ENCODE results near the gene GLT8D2. TPM values are rescaled to one million over a fixed set of nuclear protein-coding genes. Genes with fewer than 3 reads are reported as not detected.

The GLT8D2 gene
- polyA plus RNA-seq, 3 donors, result not detected

GRCh38 chr12:104025771-104026170, 24.2 kb downstream of the GLT8D2 start:
- H3K36me3 Mint-ChIP-seq, result no peaks in the 10 kb centered on the region
- H3K4me1 ChIP-seq (ENCODE audit: control insufficient read depth in 1 of 2, insufficient read depth in 2 of 2, low read length in 2 of 2), result no peaks in the 10 kb centered on the region
- 79% methylated on average over 2 of the region's 2 CpGs for WGBS (ENCODE audit: insufficient coverage)
- no peak overlapping the region for H2AFZ ChIP-seq (ENCODE audit: insufficient read depth, low read depth, low read length, poor library complexity, severe bottlenecking)
- H4K20me1 ChIP-seq (ENCODE audit: insufficient read depth, low read length), result no peaks in the 10 kb centered on the region
- H3K9me3 Mint-ChIP-seq, result peaks cover 2 to 12% (median 8%) of the 10 kb centered on the region in 7 donors
- intact Hi-C loops (cut with micrococcal nuclease), result no loop called here
- TF ChIP-seq, protein P1, sequence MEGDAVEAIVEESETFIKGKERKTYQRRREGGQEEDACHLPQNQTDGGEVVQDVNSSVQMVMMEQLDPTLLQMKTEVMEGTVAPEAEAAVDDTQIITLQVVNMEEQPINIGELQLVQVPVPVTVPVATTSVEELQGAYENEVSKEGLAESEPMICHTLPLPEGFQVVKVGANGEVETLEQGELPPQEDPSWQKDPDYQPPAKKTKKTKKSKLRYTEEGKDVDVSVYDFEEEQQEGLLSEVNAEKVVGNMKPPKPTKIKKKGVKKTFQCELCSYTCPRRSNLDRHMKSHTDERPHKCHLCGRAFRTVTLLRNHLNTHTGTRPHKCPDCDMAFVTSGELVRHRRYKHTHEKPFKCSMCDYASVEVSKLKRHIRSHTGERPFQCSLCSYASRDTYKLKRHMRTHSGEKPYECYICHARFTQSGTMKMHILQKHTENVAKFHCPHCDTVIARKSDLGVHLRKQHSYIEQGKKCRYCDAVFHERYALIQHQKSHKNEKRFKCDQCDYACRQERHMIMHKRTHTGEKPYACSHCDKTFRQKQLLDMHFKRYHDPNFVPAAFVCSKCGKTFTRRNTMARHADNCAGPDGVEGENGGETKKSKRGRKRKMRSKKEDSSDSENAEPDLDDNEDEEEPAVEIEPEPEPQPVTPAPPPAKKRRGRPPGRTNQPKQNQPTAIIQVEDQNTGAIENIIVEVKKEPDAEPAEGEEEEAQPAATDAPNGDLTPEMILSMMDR (IDR thresholded peaks at IDR 0.05), result no peak
- H3K4me2 ChIP-seq (replicated peaks; ENCODE audit: extremely low read depth, low read length, poor library complexity, severe bottlenecking), result no peak overlapping the region
- H3K4me3 Mint-ChIP-seq, result no peak overlapping the region
- no peaks in the 10 kb centered on the region for H3K27me3 ChIP-seq (ENCODE audit: control insufficient read depth in 2 of 2, insufficient read depth in 2 of 2, low read length in 2 of 2)
- no peaks in the 10 kb centered on the region for H3K4me1 Mint-ChIP-seq
- H3K27ac Mint-ChIP-seq, result no peak overlapping the region
- no peak for DNase-seq
- H3K9ac ChIP-seq (ENCODE audit: insufficient read depth, low read length, poor library complexity, severe bottlenecking), result no peak overlapping the region
- peaks cover 1 to 5% (median 3%) of the 10 kb centered on the region in 3 donors for H3K27me3 Mint-ChIP-seq (ENCODE audit: low read depth in 3 of 3)
- no peaks in the 10 kb centered on the region for H3K36me3 ChIP-seq (replicated peaks in 1 of 2; ENCODE audit: control insufficient read depth in 1 of 2, insufficient read depth in 2 of 2, low read length in 2 of 2)
- H3K9me3 ChIP-seq (replicated peaks in 1 of 2; ENCODE audit: control insufficient read depth in 1 of 2, insufficient read depth in 1 of 2, low read length in 2 of 2), result peaks cover 0 to 8% of the 10 kb centered on the region in 2 donors
- H3K4me3 ChIP-seq (replicated peaks in 1 of 3; ENCODE audit: low read depth in 2 of 3, low read length in 3 of 3), result no peak overlapping the region
- no peak overlapping the region for H3K27ac ChIP-seq (ENCODE audit: low read depth in 1 of 2, low read length in 2 of 2)
- no peaks in the 10 kb centered on the region for H3K79me2 ChIP-seq (ENCODE audit: insufficient read depth, low read length)

GRCh38 chr12:104024348-104024747, 25.6 kb downstream of the GLT8D2 start:
- intact Hi-C loops (cut with micrococcal nuclease), result no loop called here
- no peak overlapping the region for H2AFZ ChIP-seq (ENCODE audit: insufficient read depth, low read depth, low read length, poor library complexity, severe bottlenecking)
- no peak overlapping the region for H3K4me3 Mint-ChIP-seq
- H3K36me3 Mint-ChIP-seq, result no peaks in the 10 kb centered on the region
- H3K4me2 ChIP-seq (replicated peaks; ENCODE audit: extremely low read depth, low read length, poor library complexity, severe bottlenecking), result no peak overlapping the region
- no peaks in the 10 kb centered on the region for H3K36me3 ChIP-seq (replicated peaks in 1 of 2; ENCODE audit: control insufficient read depth in 1 of 2, insufficient read depth in 2 of 2, low read length in 2 of 2)
- H4K20me1 ChIP-seq (ENCODE audit: insufficient read depth, low read length), result no peaks in the 10 kb centered on the region
- no peaks in the 10 kb centered on the region for H3K4me1 ChIP-seq (ENCODE audit: control insufficient read depth in 1 of 2, insufficient read depth in 2 of 2, low read length in 2 of 2)
- H3K27me3 ChIP-seq (ENCODE audit: control insufficient read depth in 2 of 2, insufficient read depth in 2 of 2, low read length in 2 of 2), result no peaks in the 10 kb centered on the region
- H3K4me3 ChIP-seq (replicated peaks in 1 of 3; ENCODE audit: low read depth in 2 of 3, low read length in 3 of 3), result no peak overlapping the region
- H3K27ac Mint-ChIP-seq, result no peak overlapping the region
- H3K27me3 Mint-ChIP-seq (ENCODE audit: low read depth in 3 of 3), result peaks cover 5 to 7% (median 5%) of the 10 kb centered on the region in 3 donors
- DNase-seq, result no peak
- H3K27ac ChIP-seq (ENCODE audit: low read depth in 1 of 2, low read length in 2 of 2), result no peak overlapping the region
- WGBS (ENCODE audit: insufficient coverage), result 100% methylated on average over 1 of the region's 6 CpGs
- H3K9me3 ChIP-seq (replicated peaks in 1 of 2; ENCODE audit: control insufficient read depth in 1 of 2, insufficient read depth in 1 of 2, low read length in 2 of 2), result peaks cover 0 to 8% of the 10 kb centered on the region in 2 donors
- H3K4me1 Mint-ChIP-seq, result no peaks in the 10 kb centered on the region
- TF ChIP-seq, protein P1 (IDR thresholded peaks at IDR 0.05), result no peak
- no peaks in the 10 kb centered on the region for H3K79me2 ChIP-seq (ENCODE audit: insufficient read depth, low read length)
- H3K9me3 Mint-ChIP-seq, result peaks cover 2 to 12% (median 9%) of the 10 kb centered on the region in 7 donors
- no peak overlapping the region for H3K9ac ChIP-seq (ENCODE audit: insufficient read depth, low read length, poor library complexity, severe bottlenecking)

All from CD14-positive monocyte (primary cell).